Mucosa of stomach (tissue), 1 donor: ENCODE measurements around the gene NOXO1.
"Not testable (repeated sequence)": the region's sequence is repeated elsewhere in the genome, so short reads cannot be mapped to it uniquely, and the experiment has no call there.

Experiments
- H3K27me3 ChIP-seq: one replicate; pipeline ENCODE4 v1.7.0; 2013; ENCODE audit warnings: mild to moderate bottlenecking, low read length; ENCODE audit not compliant: control insufficient read depth, insufficient read depth
- H3K36me3 ChIP-seq: one replicate; pipeline ENCODE4 v1.7.0; 2013; ENCODE audit warnings: low read length; ENCODE audit not compliant: control insufficient read depth, insufficient read depth
- H3K4me1 ChIP-seq: one replicate; pipeline ENCODE4 v1.7.0; 2013; ENCODE audit warnings: mild to moderate bottlenecking, low read length; ENCODE audit not compliant: control insufficient read depth, insufficient read depth
- H3K4me3 ChIP-seq: one replicate; pipeline ENCODE4 v1.7.0; 2013; ENCODE audit warnings: low read length
- H3K9ac ChIP-seq: one replicate; pipeline ENCODE4 v1.7.0; 2013; ENCODE audit warnings: mild to moderate bottlenecking, low read length, moderate library complexity
- H3K9me3 ChIP-seq: one replicate; pipeline ENCODE4 v1.7.0; 2013; ENCODE audit warnings: mild to moderate bottlenecking, low read length, moderate library complexity; ENCODE audit not compliant: control insufficient read depth
- donor health status: Pancreatic carcinoma.

The NOXO1 gene

GRCh38 chr16:1968146-1968953, 12.9 kb downstream of the NOXO1 start:
- H3K9ac ChIP-seq: no peak overlapping the region
- H3K4me1 ChIP-seq: peaks cover 18% of the 10 kb centered on the region

GRCh38 chr16:1966460-1966859, 14.8 kb downstream of the NOXO1 start, which contains the start of gene RNF151:
TSS of gene RNF151 (plus strand) at chr16:1966856. CDS start at chr16:1966882, 26 bp downstream.
- H3K9me3 ChIP-seq: no peaks in the 10 kb centered on the region
- peaks cover 13% of the 10 kb centered on the region for H3K36me3 ChIP-seq
- H3K4me3 ChIP-seq: peak within 1 kb of the TSS; percentile 53
- no peaks in the 10 kb centered on the region for H3K27me3 ChIP-seq
- H3K9ac ChIP-seq: peak within 1 kb of the TSS; percentile 92
- H3K4me1 ChIP-seq: peaks cover 8% of the 10 kb centered on the region

More at GRCh38 chr16:1968146-1968953, 12.9 kb downstream of the NOXO1 start:
- Histone ChIP-seq H3K27me3 (no peaks in the 10 kb centered on the region), H3K9me3 (no peaks in the 10 kb centered on the region), H3K36me3 (no peaks in the 10 kb centered on the region), H3K4me3 (no peak overlapping the region)

- peaks cover 13% of the 10 kb centered on the region for H3K36me3 ChIP-seq
- H3K4me1 ChIP-seq: peaks cover 8% of the 10 kb centered on the region
- H3K9me3 ChIP-seq: no peaks in the 10 kb centered on the region
Observed at GRCh38 chr16:1965396-1966001, 15.8 kb downstream of the NOXO1 start.

GRCh38 chr16:1964506-1965395, 16.5 kb downstream of the NOXO1 start, which contains the start of gene RPS2:
TSS of gene RPS2 (minus strand) at chr16:1964826. CDS start at chr16:1964625, 201 bp downstream.
- Histone ChIP-seq H3K9me3 (no peaks in the 10 kb centered on the region), H3K27me3 (no peaks in the 10 kb centered on the region), H3K36me3 (peaks cover 13% of the 10 kb centered on the region), H3K4me1 (peaks cover 14% of the 10 kb centered on the region), H3K4me3 (peak within 1 kb of the TSS; percentile 53), H3K9ac (peak within 1 kb of the TSS; percentile 92)

More at GRCh38 chr16:1965396-1966001, 15.8 kb downstream of the NOXO1 start:
- H3K9ac ChIP-seq: peak overlapping the region; percentile 92
- peak overlapping the region; percentile 53 for H3K4me3 ChIP-seq
- H3K27me3 ChIP-seq: no peaks in the 10 kb centered on the region

- no peaks in the 10 kb centered on the region for H3K9me3 ChIP-seq
- peaks cover 17% of the 10 kb centered on the region for H3K4me1 ChIP-seq
Observed at GRCh38 chr16:1963806-1964505, 17.3 kb downstream of the NOXO1 start.

GRCh38 chr16:1962161-1963153, 18.8 kb downstream of the NOXO1 start:
- H3K9me3 ChIP-seq, H3K4me3 ChIP-seq, H3K9ac ChIP-seq, H3K27me3 ChIP-seq: not testable (repeated sequence)
- H3K36me3 ChIP-seq: peaks cover 13% of the 10 kb centered on the region
- peaks cover 21% of the 10 kb centered on the region for H3K4me1 ChIP-seq

More at GRCh38 chr16:1963806-1964505, 17.3 kb downstream of the NOXO1 start:
- Histone ChIP-seq H3K27me3 (no peaks in the 10 kb centered on the region), H3K9ac (peak overlapping the region; percentile 92), H3K4me3 (peak overlapping the region; percentile 53), H3K36me3 (peaks cover 13% of the 10 kb centered on the region)

GRCh38 chr16:1961651-1962067, 19.6 kb downstream of the NOXO1 start:
- Histone ChIP-seq H3K36me3 (peaks cover 13% of the 10 kb centered on the region), H3K4me1 (peaks cover 21% of the 10 kb centered on the region), H3K4me3 (no peak overlapping the region)

GRCh38 chr16:1960665-1961630, 20.3 kb downstream of the NOXO1 start:
- Histone ChIP-seq H3K9me3 (no peaks in the 10 kb centered on the region), H3K9ac (no peak overlapping the region), H3K4me1 (peaks cover 21% of the 10 kb centered on the region), H3K36me3 (peaks cover 13% of the 10 kb centered on the region), H3K27me3 (no peaks in the 10 kb centered on the region), H3K4me3 (no peak overlapping the region)

More at GRCh38 chr16:1961651-1962067, 19.6 kb downstream of the NOXO1 start:
- Histone ChIP-seq H3K27me3 (no peaks in the 10 kb centered on the region), H3K9ac (no peak overlapping the region), H3K9me3 (no peaks in the 10 kb centered on the region)

GRCh38 chr16:1959269-1960039, 21.8 kb downstream of the NOXO1 start, which contains the start of gene NDUFB10:
TSS of gene NDUFB10 (plus strand) at chr16:1959538. CDS start at chr16:1959625, 87 bp downstream.
- H3K27me3 ChIP-seq: no peaks in the 10 kb centered on the region
- peak within 1 kb of the TSS; percentile 87 for H3K9ac ChIP-seq
- H3K4me1 ChIP-seq: peaks cover 16% of the 10 kb centered on the region
- H3K4me3 ChIP-seq: peak within 1 kb of the TSS; percentile 74
- no peaks in the 10 kb centered on the region for H3K9me3 ChIP-seq
- H3K36me3 ChIP-seq: peaks cover 13% of the 10 kb centered on the region
